IMR-90 (cell line): ENCODE data around the gene SPTLC3. TPM values are rescaled to one million over a fixed set of nuclear protein-coding genes. Genes with fewer than 3 reads are reported as not detected.

Experiments used
- ATAC-seq: fragments of 200-7000 bp; cut with Tn5 transposase; 2 replicates; pipeline ENCODE4 v1.9.1; 2020; ENCODE audit warnings: low read depth, mild to moderate bottlenecking, moderate library complexity
- BruUV-seq: library from RNA; stranded (reverse); fragments of 400-500 nt; replicated peaks from 2 replicates; lab custom pipeline; 2021; lab: Mats Ljungman, UMichigan
- CTCF ChIA-PET: fragments of 300-600 bp; formaldehyde crosslinking; extraction: SDS; loops from one replicate; lab custom pipeline; 2021; ENCODE audit warnings: antibody characterized with exemption; lab: Yijun Ruan, JAX
- POLR2A ChIA-PET: fragments of 300-600 bp; sonication (Branson Sonifier 250); formaldehyde crosslinking; loops from one replicate; lab custom pipeline; 2022; ENCODE audit warnings: antibody characterized with exemption; ENCODE audit not compliant: unreplicated experiment; lab: Charles Lee
- DNase-seq: peaks from one replicate; pipeline ENCODE4 v3.0.0; 2013
- H2AFZ ChIP-seq: replicated peaks from 2 replicates; pipeline ENCODE3; 2013; ENCODE audit warnings: low read length, mild to moderate bottlenecking; ENCODE audit not compliant: poor library complexity
- H2AK5ac ChIP-seq: 2 replicates; pipeline ENCODE4 v1.6.1; 2013; ENCODE audit warnings: low read depth, low read length, inconsistent platforms
- H2AK9ac ChIP-seq: replicated peaks from 2 replicates; pipeline ENCODE3; 2013; ENCODE audit warnings: mild to moderate bottlenecking, low read depth, low read length, moderate library complexity; ENCODE audit not compliant: poor library complexity
- H2BK120ac ChIP-seq: 2 replicates; pipeline ENCODE4 v1.6.1; 2013; ENCODE audit warnings: low read depth, low read length, inconsistent platforms
- H2BK15ac ChIP-seq: 3 replicates; pipeline ENCODE4 v1.6.1; 2013; ENCODE audit warnings: low read depth, low read length, inconsistent platforms
- H2BK20ac ChIP-seq: 2 replicates; pipeline ENCODE4 v1.6.1; 2013; ENCODE audit warnings: low read depth, mild to moderate bottlenecking, inconsistent platforms, low read length, moderate library complexity
- H2BK5ac ChIP-seq: 2 replicates; pipeline ENCODE4 v1.6.1; 2013; ENCODE audit warnings: mild to moderate bottlenecking, low read depth, low read length, inconsistent platforms; ENCODE audit not compliant: poor library complexity, severe bottlenecking
- H3K14ac ChIP-seq: replicated peaks from 2 replicates; pipeline ENCODE4 v1.6.1; 2013; ENCODE audit warnings: low read depth, low read length, inconsistent platforms
- H3K18ac ChIP-seq: 2 replicates; pipeline ENCODE4 v1.6.1; 2013; ENCODE audit warnings: low read depth, low read length, control low read depth
- H3K23ac ChIP-seq: 2 replicates; pipeline ENCODE4 v1.6.1; 2013; ENCODE audit warnings: low read depth, low read length, inconsistent platforms
- H3K27ac ChIP-seq: 2 replicates; pipeline ENCODE4 v1.5.1; 2013; ENCODE audit warnings: mild to moderate bottlenecking, control low read depth, low read length; ENCODE audit not compliant: insufficient read depth
- H3K27me3 ChIP-seq: 2 replicates; pipeline ENCODE4 v1.6.1; 2013; ENCODE audit warnings: low read length; ENCODE audit not compliant: control insufficient read depth, insufficient read depth
- H3K36me3 ChIP-seq: 2 replicates; pipeline ENCODE4 v1.6.1; 2013; ENCODE audit warnings: low read length, mixed read lengths; ENCODE audit not compliant: control insufficient read depth, insufficient read depth
- H3K4ac ChIP-seq: 2 replicates; pipeline ENCODE4 v1.6.1; 2013; ENCODE audit warnings: low read depth, low read length, inconsistent platforms
- H3K4me1 ChIP-seq: 2 replicates; pipeline ENCODE4 v1.6.1; 2013; ENCODE audit warnings: low read length, mixed read lengths; ENCODE audit not compliant: control insufficient read depth, insufficient read depth
- H3K4me2 ChIP-seq: 2 replicates; pipeline ENCODE4 v1.6.1; 2013; ENCODE audit warnings: low read depth, mild to moderate bottlenecking, control low read depth, low read length, moderate library complexity
- H3K4me3 ChIP-seq: 2 replicates; pipeline ENCODE4 v1.5.1; 2013; ENCODE audit warnings: low read depth, mild to moderate bottlenecking, control low read depth, low read length, moderate library complexity; ENCODE audit not compliant: insufficient read depth
- H3K56ac ChIP-seq: 2 replicates; pipeline ENCODE4 v1.6.1; 2013; ENCODE audit warnings: low read length, inconsistent platforms; ENCODE audit not compliant: insufficient read depth; ENCODE audit errors: extremely low read depth
- H3K79me1 ChIP-seq, 2 experiments: 2 replicates each; pipeline ENCODE4 v1.6.1; 2013; ENCODE audit warnings: low read length in 2 of 2, inconsistent platforms in 1 of 2, low read depth in 1 of 2
- H3K9ac ChIP-seq: 2 replicates; pipeline ENCODE4 v1.6.1; 2013; ENCODE audit warnings: low read depth, low read length, control low read depth
- H3K9me1 ChIP-seq: 2 replicates; pipeline ENCODE4 v1.6.1; 2013; ENCODE audit warnings: low read length, inconsistent platforms; ENCODE audit not compliant: insufficient read depth
- H3K9me3 ChIP-seq: 2 replicates; pipeline ENCODE4 v1.6.1; 2013; ENCODE audit warnings: low read length; ENCODE audit not compliant: control insufficient read depth, insufficient read depth
- H4K20me1 ChIP-seq: 2 replicates; pipeline ENCODE4 v1.6.1; 2013; ENCODE audit warnings: low read length, inconsistent platforms; ENCODE audit not compliant: insufficient read depth
- H4K5ac ChIP-seq: 2 replicates; pipeline ENCODE4 v1.6.1; 2013; ENCODE audit warnings: mild to moderate bottlenecking, low read depth, low read length, control low read depth
- H4K8ac ChIP-seq, 2 experiments: 2 replicates each; pipeline ENCODE4 v1.6.1; 2013; ENCODE audit warnings: low read depth in 2 of 2, low read length in 2 of 2, control low read depth in 1 of 2, inconsistent platforms in 1 of 2
- H4K91ac ChIP-seq: 2 replicates; pipeline ENCODE4 v1.6.1; 2013; ENCODE audit warnings: low read depth, low read length, inconsistent platforms; ENCODE audit not compliant: insufficient read depth
- CHD1 ChIP-seq: IDR thresholded peaks from 2 replicates; pipeline ENCODE4 v1.6.1; 2012; ENCODE audit warnings: low read depth, low read length, improper control_type of control experiment
- FOS ChIP-seq: fragments of 150-350 bp; IDR thresholded peaks from 2 replicates; pipeline ENCODE4 v1.6.1; 2016; ENCODE audit warnings: low read depth, low read length
- MAZ ChIP-seq: IDR thresholded peaks from 2 replicates; pipeline ENCODE4 v1.6.1; 2012; ENCODE audit warnings: low read depth, mild to moderate bottlenecking, low read length, improper control_type of control experiment, moderate library complexity, borderline replicate concordance
- MXI1 ChIP-seq: IDR thresholded peaks from 2 replicates; pipeline ENCODE4 v1.6.1; 2012; ENCODE audit warnings: low read depth, mild to moderate bottlenecking, low read length, moderate library complexity, borderline replicate concordance
- RCOR1 ChIP-seq: IDR thresholded peaks from 2 replicates; pipeline ENCODE4 v1.6.1; 2012; ENCODE audit warnings: mild to moderate bottlenecking, low read length, improper control_type of control experiment; ENCODE audit not compliant: insufficient replicate concordance
- SMC3 ChIP-seq: fragments of 150-350 bp; IDR thresholded peaks from 2 replicates; pipeline ENCODE4 v1.6.1; 2016; ENCODE audit warnings: low read depth, mild to moderate bottlenecking, antibody characterized with exemption, low read length, moderate library complexity
- WGBS, 2 experiments: methylation state at CpG; one replicate each; pipeline versions ENCODE4 v1.1.5 to v1.1.7; 2013; ENCODE audit warnings: missing lambda C conversion rate in 2 of 2; ENCODE audit not compliant: insufficient read length in 1 of 2; ENCODE audit errors: extremely low coverage in 2 of 2; 5-methylcytosine and 5-hydroxymethylcytosine counted together
- dilution Hi-C: fragments of 300-500 bp; cut with HindIII; formaldehyde crosslinking; loops from one replicate; pipeline ENCODE4 v1.14.3; 2018; ENCODE audit warnings: low sequenced_read_pairs; ENCODE audit not compliant: unreplicated experiment
- in situ Hi-C: fragments of 300-500 bp; cut with MboI; formaldehyde crosslinking; loops from 3 replicates; pipeline ENCODE4 v1.14.3; 2019; ENCODE audit warnings: low sequenced_read_pairs, inconsistent platforms, mixed read lengths
- intact Hi-C: fragments of 100-400 bp; cut with micrococcal nuclease; formaldehyde crosslinking; loops from 2 replicates; pipeline ENCODE4 v1.10.0; 2022
- polyA plus RNA-seq, 3 experiments: library from polyadenylated mRNA; depleted of rRNA; stranded (reverse); fragments of >200 nt; gene quantifications; 2 replicates each; pipeline ENCODE4 v1.2.3, GENCODE V29; 2012; ENCODE audit warnings: low replicate concordance in 1 of 3
- total RNA-seq: library from RNA; depleted of rRNA; stranded (reverse); fragments of >200 nt; gene quantifications from 2 replicates; pipeline ENCODE4 v1.2.3, GENCODE V29; 2012

The SPTLC3 gene
- total and polyA plus RNA-seq, 2 of the 4 experiments (the other 2 are of a cell fraction): 0.44 to 1.6 TPM

DNA sequence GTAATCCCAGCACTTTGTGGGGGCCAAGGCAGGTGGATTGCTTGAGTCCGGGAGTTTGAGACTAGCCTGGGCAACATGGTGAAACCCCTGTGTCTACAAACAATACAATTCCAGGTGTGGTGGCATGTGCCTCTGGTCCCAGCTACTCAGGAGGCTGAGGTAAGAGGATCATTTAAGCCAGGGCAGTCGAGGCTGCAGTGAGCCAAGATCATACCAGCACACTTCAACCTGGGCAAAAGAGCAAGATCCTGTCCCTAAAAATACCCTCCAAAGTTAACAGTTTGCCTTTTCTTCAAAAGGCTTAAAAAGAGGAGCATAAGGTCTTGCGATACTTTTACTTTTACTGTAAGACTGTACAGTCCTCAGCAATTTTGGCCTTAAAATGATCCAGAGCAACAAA, 10.7 kb upstream of the SPTLC3 start:
- Histone ChIP-seq H3K9me3 (no peaks in the 10 kb centered on the region), H3K27ac (no peak overlapping the region), H3K14ac (no peak overlapping the region), H3K9me1 (no peaks in the 10 kb centered on the region), H3K4me3 (no peak overlapping the region), H3K27me3 (peaks cover 4% of the 10 kb centered on the region), H3K18ac (no peak overlapping the region), H4K91ac (no peak overlapping the region), H3K4me2 (no peak overlapping the region), H2BK20ac (no peak overlapping the region), H3K23ac (no peak overlapping the region), H4K8ac (no peak overlapping the region), H3K56ac (no peak overlapping the region), H3K4ac (no peak overlapping the region), H4K20me1 (no peaks in the 10 kb centered on the region), H4K5ac (no peak overlapping the region), H2AFZ (no peak overlapping the region), H3K9ac (no peak overlapping the region), H3K79me1 (no peaks in the 10 kb centered on the region), H3K4me1 (no peaks in the 10 kb centered on the region), H2AK9ac (no peak overlapping the region), H3K36me3 (no peaks in the 10 kb centered on the region), H2BK120ac (no peak overlapping the region), H2BK5ac (no peak overlapping the region), H2BK15ac (no peak overlapping the region), H2AK5ac (no peak overlapping the region)
- WGBS, 2 experiments: 80% methylated on average over 1 of the region's 3 CpGs; no CpG with 5 or more reads in 1 of the 2 experiments
- intact Hi-C loops: no loop called here
- DNase-seq (no peak), ATAC-seq (no peak)
- TF ChIP-seq MXI1: no peak
- TF ChIP-seq SMC3: no peak
- no peak for TF ChIP-seq MAZ
- TF ChIP-seq CHD1: no peak
- TF ChIP-seq RCOR1: no peak
- TF ChIP-seq FOS: no peak
- in situ Hi-C loops: no loop called here
- dilution Hi-C loops: no loop called here
- no TSS peak for BruUV-seq
- ChIA-PET CTCF (no interaction called here), POLR2A (no interaction called here)
